Measurements from ENCODE around the gene FBXO22.

DNA sequence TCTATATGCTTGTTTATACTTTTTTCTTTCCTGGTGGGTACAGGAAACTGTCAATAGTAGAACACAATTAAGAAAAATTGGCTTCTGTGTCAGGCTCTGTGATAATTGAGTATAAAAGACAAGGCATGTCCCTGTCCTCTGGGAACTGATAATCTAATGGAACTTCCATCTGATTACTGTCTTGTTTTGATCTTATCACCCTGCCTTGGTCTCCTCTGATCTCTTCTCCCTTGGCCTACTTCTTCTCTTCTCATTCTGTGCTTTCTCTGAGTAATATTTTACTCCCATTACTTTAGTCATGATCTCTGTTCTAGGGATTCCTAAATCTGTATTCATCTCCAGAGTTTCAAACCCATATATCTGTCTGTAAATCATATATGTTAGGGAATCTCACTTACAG, 45.8 kb upstream of the FBXO22 start:
- no peak for TF ChIP-seq BRCA1 (IDR thresholded peaks at IDR 0.05; ENCODE audit: low read depth, low read length)
- TF ChIP-seq ATF2 (IDR thresholded peaks at IDR 0.05; ENCODE audit: low read length): no peak
- TF ChIP-seq ZSCAN29 (IDR thresholded peaks at IDR 0.05): no peak
- TF ChIP-seq MTA2 (IDR thresholded peaks at IDR 0.05; ENCODE audit: low read depth): no peak
- TF ChIP-seq POLR2AphosphoS2 (IDR thresholded peaks at IDR 0.05; ENCODE audit: low read depth, low read length): no peak
- TF ChIP-seq CEBPB (IDR thresholded peaks at IDR 0.05; ENCODE audit: borderline replicate concordance in 1 of 2, low read depth in 2 of 2, low read length in 2 of 2): no peak
- no peak for TF ChIP-seq ASH2L (IDR thresholded peaks at IDR 0.05; ENCODE audit: borderline replicate concordance, low read depth)
- no peak for TF ChIP-seq JUNB (IDR thresholded peaks at IDR 0.05)
- no peak for TF ChIP-seq HDAC2 (IDR thresholded peaks at IDR 0.05)
